GM11168 (cell line): ENCODE measurements around the gene SLC26A2.

ENCODE experiments used
- in situ Hi-C: fragments of 300-500 bp; cut with MboI; formaldehyde crosslinking; loops from one replicate; pipeline ENCODE4 v1.12.0; 2022; ENCODE audit warnings: low sequenced_read_pairs; ENCODE audit not compliant: unreplicated experiment

The SLC26A2 gene

GRCh38 chr5:149999866-150000255 lies 39.3 kb downstream of the SLC26A2 start:
- in situ Hi-C loops = no loop called here

GRCh38 chr5:150000256-150000989 lies 39.9 kb downstream of the SLC26A2 start, which contains the start of the genes HMGXB3 and TIGD6:
HMGXB3 (plus strand) TSS chr5:150000739; CDS start chr5:150004853, 4,114 bp downstream.
TIGD6 (minus strand) TSS chr5:150000654; CDS start chr5:149996348, 4,306 bp downstream.
- in situ Hi-C loops = no loop called here

- in situ Hi-C loops = no loop called here
Observed at GRCh38 chr5:150000990-150001659, 40.6 kb downstream of the SLC26A2 start.

- in situ Hi-C loops = no loop called here
Observed at GRCh38 chr5:150001660-150002486, 41.3 kb downstream of the SLC26A2 start.

GRCh38 chr5:150006318-150006717 lies 45.8 kb downstream of the SLC26A2 start:
- in situ Hi-C loops = no loop called here

GRCh38 chr5:150007050-150007449 lies 46.5 kb downstream of the SLC26A2 start:
- in situ Hi-C loops = no loop called here

DNA sequence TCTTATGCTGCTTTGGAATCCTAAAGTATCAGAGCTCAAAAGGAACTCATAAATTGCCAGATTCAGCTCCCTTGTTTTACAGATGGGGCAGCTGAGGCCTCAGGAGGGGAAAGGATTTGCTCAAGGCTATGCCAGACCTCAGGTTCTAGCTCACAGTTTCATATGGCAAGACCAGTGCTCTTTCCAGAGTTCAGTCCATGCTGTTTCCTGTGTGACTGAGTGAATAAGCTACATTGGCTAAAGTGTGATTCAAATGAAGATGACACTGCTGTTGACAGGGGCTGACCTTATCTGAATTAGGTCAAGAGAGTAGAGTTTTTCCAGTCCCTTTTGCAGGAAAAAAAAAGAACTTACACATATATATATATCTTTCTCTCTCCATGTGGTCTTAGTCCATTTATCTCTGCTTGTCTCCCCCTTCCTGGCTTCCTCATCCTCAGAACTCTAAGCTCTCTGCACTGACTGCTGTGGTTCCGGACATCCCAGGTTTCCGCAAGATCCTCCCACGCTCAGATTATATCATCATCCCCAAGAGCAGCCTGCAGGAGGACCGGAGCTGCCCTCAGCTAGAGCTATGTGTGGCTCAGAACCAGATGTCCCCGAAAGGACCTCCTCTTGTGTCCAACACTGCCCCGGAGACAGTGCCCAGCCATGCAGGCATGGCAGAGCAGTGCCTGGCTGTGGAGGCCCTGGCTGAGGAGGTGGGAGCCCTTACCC lies 49.3 kb downstream of the SLC26A2 start:
- in situ Hi-C loops = no loop called here

DNA sequence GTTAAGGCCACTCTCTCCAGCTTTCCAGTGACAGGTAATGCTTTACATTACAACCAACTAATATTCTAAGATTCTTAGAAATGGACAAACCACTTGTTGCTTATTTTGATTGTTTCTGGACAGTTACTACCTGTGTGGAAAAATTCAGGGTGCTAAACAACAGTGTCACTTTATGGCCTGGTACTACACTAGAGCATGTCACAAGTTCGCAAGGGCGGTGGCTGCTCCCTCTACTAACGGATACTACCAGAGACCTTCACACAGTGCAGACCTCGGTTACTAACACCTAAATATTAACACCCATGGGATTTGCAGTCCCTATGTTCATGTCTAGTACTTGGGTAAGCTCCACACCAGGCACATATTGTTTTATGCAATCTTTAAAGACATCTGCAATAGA lies 53.4 kb downstream of the SLC26A2 start:
- in situ Hi-C loops = no loop called here

GRCh38 chr5:150014456-150014855 lies 53.9 kb downstream of the SLC26A2 start:
- in situ Hi-C loops = no loop called here

- in situ Hi-C loops = no loop called here
Observed at GRCh38 chr5:150015415-150015814, 54.9 kb downstream of the SLC26A2 start.

DNA sequence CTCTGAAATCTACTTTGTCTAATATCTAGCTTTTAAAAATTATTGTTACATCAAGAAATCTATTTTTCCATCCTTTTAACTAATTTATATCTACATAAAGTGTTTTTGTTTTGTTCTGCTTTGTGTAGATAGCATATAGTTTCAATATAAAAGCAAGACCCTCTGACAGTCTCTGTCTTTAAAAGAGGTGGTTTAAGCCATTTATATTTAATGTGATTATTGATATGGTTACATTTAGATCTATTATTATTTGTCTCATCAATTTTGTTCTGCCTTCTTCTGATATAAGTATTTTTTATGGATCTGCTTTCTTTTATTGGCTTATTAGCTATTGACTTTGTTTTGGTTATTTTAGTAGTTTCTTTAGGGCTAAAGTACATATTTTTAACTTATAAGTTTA lies 56.0 kb downstream of the SLC26A2 start:
- in situ Hi-C loops = no loop called here

DNA sequence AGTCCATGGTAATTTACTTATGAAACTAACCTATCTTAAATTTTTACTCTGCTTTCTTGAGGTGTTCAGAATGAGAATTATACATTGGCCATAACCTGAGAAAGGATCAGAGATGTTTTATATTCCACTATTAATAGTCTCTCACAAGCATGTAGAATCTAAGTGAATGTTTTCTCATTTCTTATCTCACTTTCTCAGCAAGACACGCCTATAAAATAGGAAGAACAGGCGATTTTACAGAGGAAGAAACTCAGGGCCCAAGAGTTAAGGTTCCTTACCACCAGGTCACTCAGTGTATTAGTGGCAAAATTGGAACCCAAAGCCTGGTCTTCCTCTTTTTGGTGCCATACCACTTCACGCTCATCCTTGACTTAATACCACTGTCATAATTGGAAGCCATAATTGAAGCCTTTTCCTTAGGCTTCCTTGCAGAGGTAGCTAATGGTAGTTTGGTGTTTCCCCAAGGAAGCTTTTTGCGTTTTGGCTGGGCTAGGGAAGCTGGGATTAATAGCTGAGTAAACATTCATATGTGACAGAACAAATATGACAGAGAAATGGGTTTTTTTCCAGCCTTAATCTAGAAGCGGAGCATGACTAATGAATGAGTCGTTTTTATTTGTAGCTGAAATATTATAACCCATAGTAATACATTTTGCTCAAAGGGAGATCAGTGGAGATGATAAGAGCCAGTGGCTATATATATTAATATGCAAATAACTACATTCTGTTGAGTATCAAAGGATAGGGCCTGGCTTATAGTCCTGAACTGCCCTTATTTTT lies 56.9 kb downstream of the SLC26A2 start:
- in situ Hi-C loops = no loop called here

GRCh38 chr5:150020249-150020648 lies 59.7 kb downstream of the SLC26A2 start:
- in situ Hi-C loops = no loop called here

DNA sequence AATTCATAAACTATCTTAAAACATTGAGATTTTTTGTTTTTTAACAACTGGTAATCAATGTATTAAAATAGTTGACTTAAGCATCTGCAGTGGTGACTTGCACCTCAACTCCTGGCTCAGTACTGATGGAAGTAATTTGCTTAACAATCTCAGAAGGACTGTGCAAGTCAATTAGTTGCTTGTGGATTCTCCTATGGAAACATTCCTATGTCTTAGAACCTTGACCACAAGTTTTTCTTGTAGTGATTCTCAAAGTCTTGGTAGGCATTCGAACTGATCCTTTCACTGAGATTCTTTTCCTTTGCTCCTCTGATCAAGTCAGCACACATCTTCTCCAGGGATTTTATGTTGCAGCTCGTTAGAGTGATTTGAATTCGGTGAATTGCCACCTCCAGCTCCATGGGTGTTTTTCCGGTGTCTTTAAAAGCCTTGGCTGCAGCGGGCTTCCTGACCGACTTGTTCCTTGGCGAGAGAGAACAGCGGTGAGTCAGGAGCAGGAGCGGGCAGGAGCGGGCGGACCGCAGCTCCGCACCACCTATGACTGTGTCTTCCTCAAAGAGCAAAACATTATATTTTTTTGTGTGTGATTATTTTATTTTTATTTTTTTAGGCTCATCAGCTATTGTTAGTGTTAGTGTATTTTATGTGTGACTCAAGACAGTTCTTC lies 61.1 kb downstream of the SLC26A2 start:
- in situ Hi-C loops = no loop called here

GRCh38 chr5:150022158-150022531 lies 61.6 kb downstream of the SLC26A2 start:
- in situ Hi-C loops = no loop called here

DNA sequence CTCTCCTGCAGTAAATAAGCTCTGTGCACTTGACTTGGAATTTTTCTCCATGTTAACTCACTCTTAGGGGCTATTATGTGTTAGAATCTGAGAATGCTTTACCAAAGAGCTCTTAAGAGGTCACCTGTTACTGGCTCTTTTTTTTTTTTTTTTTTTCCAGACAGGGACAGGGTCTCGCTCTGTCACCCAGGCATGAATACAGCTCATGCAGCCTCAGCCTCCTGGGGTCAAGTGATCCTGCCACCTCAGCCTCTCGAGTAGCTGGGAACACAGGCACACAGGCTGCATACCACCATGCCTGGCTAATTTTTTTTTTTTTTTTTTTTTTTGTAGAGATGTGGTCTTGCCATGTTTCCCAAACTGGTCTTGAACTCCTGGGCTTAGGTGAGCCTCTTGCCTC lies 62.1 kb downstream of the SLC26A2 start:
- in situ Hi-C loops = no loop called here

DNA sequence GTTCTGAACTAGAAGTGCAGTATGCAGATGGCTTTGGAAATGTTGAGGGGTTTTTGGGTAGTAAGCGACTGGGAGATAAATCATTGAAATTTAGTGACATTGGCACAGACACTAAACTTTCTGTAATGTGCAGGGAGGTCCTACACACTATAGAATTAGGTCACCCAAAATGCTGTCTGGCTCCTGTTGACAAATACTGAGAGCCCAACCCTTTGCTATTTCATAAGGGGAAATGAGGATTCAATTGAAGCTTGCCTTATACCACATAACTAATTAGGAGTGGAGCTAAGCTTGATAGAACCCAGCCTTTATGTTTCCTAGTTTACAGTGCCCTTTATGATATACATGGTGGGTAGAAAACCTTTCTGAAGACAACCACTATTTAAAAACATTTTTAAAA lies 62.6 kb downstream of the SLC26A2 start:
- in situ Hi-C loops = no loop called here

GRCh38 chr5:150024346-150024984 lies 63.9 kb downstream of the SLC26A2 start:
- in situ Hi-C loops = no loop called here
